Activated CD4-positive, alpha-beta T cell treated with anti-CD3 and anti-CD28 coated beads for 48 hours (primary cell): ENCODE measurements around the gene PHACTR2.

Source experiments
- DNase-seq: peaks from one replicate; pipeline ENCODE4 v3.0.0-alpha.2; 2020

PHACTR2 gene

DNA sequence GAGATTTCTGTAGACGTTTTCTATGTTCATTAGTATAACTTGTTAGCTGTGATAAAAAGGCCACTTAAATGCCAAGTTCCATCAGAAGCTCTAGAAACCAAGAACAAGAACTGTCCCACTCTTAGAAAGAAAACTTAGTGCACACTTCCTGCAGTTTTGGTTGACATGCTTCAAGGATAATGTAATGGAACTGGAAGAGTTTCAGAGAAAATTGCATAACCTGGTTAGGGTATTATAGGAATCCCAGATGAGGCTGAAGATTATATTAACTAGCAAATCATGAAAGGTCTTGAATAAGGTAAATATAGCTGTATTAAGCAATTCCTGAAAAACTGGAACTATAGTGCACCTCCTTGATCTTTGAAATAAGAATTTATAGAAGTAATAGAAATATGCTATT lies 1.8 kb upstream of the PHACTR2 start:
- DNase-seq, result no peak

- DNase-seq, result no peak
These were observed 1.2 kb upstream of the PHACTR2 start for GRCh38 chr6:143676437-143677045.

- no peak for DNase-seq
These were observed 231 bp upstream of the PHACTR2 start for GRCh38 chr6:143677577-143677890.

DNA sequence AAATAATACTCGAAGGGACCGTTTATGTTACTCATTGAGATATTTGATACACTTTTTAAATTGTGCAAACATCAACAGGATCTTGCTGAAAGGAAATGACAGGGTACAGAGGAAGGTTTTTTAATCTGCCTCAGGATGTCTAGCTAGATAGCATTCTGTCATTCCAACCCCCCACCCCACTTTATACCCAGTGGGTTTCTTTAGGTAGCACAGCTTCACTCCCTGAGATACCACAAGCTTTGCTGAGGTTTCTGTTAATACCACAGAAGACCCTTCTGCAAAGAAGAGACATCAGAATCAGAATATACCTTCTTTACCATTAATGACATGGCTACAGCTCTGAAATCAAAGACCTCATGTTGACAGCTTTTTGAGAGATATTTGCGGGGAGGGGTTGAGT lies 1.3 kb downstream of the PHACTR2 start:
- DNase-seq, result no peak

DNA sequence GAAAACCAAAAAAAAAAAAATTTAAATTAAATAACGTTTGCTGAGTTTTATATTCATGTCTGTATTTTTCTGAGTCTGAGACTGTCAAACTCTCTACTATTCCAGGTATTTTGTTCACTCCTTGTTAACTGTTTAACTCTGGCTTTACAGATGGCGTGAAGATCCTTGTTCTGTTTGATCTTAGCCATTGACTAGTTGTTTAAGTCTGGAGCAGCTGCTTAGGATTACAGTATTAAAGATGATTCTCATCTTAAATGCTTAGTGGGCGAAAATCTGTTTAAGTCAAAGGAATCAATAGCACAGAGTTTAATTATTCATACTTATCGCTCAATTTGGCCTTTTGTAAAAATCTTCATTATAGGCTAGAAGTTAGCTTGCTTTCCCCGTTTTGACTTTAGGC lies 2.4 kb downstream of the PHACTR2 start:
- no peak for DNase-seq

GRCh38 chr6:143682805-143683204 lies 5.0 kb downstream of the PHACTR2 start:
- DNase-seq, result no peak

DNA sequence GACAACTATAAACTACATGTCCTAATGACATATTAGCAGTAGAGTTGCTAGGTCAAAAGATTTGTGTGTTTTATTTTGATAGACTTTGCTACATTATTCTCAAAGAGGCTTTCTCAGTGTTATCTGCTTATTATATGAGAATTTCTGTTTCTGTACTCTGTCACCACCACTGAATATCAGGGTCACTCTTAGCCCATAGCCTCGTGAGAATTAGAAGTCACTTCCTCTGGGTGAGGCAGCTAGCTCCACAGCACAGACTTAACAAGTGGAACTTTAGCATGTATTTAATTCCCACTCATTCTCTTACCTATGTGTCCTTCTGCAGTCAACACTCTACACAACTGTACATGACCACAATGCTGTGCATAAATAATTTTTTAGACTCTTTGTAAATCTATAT lies 6.7 kb downstream of the PHACTR2 start:
- DNase-seq, result no peak

GRCh38 chr6:143685653-143686052 lies 7.9 kb downstream of the PHACTR2 start:
- no peak for DNase-seq

DNA sequence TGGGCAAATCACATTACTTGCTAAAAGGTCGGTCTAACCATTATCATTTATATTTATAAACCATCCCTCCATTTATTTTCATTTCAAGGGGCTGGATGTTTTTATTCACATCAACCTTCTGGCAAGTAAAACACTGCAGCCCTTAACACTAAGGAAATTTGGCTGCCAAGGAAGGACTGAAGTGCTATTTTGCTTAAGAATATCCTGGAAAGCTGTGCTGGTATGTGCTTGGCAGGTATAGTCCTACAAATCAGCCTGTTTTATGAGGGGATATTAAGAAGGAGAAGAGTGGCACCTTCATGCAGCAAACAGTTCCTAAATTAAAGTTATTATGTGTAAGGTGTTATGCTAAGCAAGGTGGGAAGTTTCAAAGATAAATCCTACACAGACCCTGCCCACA lies 9.8 kb downstream of the PHACTR2 start:
- DNase-seq, result no peak

- no peak for DNase-seq
These were observed 10.9 kb downstream of the PHACTR2 start for GRCh38 chr6:143688681-143689080.

DNA sequence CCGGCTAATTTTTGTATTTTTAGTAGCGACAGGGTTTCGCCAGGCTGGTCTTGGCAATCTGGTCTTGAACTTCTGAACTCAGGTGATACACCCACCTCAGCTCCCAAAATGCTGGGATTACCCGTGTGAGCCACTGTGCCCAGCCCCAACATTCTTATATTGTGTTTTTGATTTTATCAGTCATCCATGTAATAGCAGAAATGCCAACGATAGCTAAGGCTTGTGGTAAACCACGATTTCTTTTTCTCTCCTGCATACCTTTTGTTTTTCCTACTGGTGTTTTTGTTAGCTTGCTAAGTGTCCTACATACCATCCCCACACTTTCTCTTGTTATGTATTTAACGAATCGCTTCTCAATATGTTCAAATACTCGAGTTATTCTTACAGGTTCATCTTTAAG lies 12.1 kb downstream of the PHACTR2 start:
- DNase-seq, result no peak

DNA sequence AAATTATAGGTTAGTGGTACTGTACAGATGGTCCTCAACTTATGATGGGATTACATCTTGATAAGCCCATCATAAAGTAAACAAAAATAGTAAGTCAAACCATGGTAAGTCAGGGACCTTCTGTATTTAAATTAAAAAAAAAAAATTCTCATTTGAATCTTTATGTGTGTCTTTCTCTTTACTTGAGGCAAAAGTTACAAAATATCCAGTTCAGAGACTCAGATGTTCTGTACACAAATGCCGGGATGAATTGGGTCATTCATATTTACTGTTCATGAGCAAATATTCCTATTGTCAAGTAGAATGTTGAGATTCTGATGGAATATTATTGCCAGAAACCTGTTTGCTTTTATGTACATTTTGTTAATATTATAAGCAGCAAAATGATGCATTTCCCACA lies 13.4 kb downstream of the PHACTR2 start:
- no peak for DNase-seq

- no peak for DNase-seq
These were observed 14.3 kb downstream of the PHACTR2 start for GRCh38 chr6:143691900-143692636.

- DNase-seq, result no peak
These were observed 14.9 kb downstream of the PHACTR2 start for GRCh38 chr6:143692696-143693095.

DNA sequence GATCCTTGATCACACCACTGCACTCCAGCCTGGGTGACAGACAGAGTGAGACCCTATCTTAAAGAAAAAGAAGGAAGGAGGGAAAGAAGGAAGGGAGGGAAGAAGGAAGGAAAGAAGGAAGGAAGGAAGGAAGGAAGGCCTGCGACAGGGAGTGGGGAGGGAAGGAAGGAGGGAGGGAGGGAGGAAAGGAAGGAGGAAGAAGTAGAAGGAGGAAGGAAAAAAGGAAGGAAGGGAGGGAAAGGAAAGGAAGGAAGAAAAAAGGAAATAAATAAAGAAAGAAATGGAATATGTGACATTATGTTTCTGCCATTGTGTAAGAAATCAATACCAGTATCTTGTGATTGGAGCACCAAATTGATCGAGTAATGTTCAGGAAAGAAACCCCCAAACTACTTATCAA lies 16.2 kb downstream of the PHACTR2 start:
- DNase-seq, result no peak

- peak; percentile 11 for DNase-seq
These were observed 16.8 kb downstream of the PHACTR2 start for GRCh38 chr6:143694560-143694959.

GRCh38 chr6:143695130-143695968 lies 17.6 kb downstream of the PHACTR2 start:
- DNase-seq, result no peak

GRCh38 chr6:143695969-143696663 lies 18.4 kb downstream of the PHACTR2 start:
- no peak for DNase-seq

- no peak for DNase-seq
These were observed 18.9 kb downstream of the PHACTR2 start for GRCh38 chr6:143696664-143697000.

- DNase-seq, result no peak
These were observed 19.5 kb downstream of the PHACTR2 start for GRCh38 chr6:143697076-143697800.

DNA sequence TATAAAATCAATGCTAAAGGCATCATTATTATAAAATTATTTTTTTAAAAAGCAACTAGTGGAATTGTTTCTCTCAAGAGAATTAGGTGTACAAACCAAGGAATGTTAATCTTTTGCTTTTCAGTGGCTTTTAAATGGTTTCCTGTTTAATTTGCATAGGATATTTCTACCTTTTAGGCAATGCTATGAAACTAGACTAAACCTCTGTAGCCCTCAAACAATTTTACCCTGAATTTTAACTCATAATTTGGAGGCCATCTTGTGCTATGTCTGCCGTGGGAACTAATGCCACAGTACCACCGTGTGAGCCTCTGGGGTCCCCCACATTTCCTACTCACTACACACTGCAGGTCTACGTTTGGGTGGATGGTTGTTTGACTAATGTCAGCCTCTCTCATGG lies 20.6 kb downstream of the PHACTR2 start:
- no peak for DNase-seq

DNA sequence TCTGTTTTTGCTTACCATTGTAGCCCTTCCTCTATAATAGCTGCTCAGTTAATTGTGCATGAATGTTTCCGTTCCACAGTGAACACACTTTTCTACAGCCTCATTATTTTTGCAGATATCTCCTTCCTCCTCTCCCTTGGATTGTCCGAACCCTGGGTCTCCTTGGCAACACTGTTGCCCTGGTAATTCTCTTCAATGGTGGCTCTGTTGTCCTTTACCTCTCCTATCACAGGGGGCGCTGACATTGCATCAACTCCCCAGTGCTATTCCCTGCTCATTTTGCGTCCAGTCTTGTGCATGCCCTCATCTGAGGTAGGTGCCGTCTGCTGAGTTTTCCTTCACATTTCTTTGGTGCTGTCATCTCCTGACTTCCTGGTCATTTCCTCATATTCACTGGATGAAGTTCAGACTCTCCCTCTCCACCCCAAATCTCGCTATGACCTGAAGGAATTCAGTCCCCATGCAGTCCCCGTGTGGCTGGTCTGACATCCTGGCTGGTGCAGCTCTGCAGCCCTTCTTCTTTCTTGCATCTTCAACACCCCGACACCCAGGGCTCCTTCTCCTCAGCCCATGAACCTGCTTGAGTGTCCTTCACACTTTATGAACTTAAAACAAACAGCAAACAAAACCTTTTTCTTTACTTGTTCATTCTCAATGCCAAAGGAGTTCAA lies 21.1 kb downstream of the PHACTR2 start:
- DNase-seq, result no peak
